ENCODE data around the gene AMBRA1. TPM values are rescaled to one million over a fixed set of nuclear protein-coding genes. Genes with fewer than 3 reads are reported as not detected.

AMBRA1 gene
- total RNA-seq, 3 donors from 2014 or later: 32.5 to 38.9 (median 34.1) TPM

GRCh38 chr11:46366260-46366659 is 227.6 kb downstream of the AMBRA1 start:
- intact Hi-C loops (cut with DNase I; ENCODE audit: low total_unique reads): no loop called here
- peaks cover 22 to 23% of the 10 kb centered on the region in 2 donors for H3K4me1 ChIP-seq
- H3K27me3 ChIP-seq: no peaks in the 10 kb centered on the region
- H3K4me3 ChIP-seq: no peak overlapping the region
- H3K27ac ChIP-seq: peak overlapping the region in 1 of 2 donors; percentile 5
- no peaks in the 10 kb centered on the region for H3K36me3 ChIP-seq
- TF ChIP-seq CTCF (IDR thresholded peaks at IDR 0.05): no peak
- TF ChIP-seq POLR2AphosphoS5 (IDR thresholded peaks at IDR 0.05): no peak
- TF ChIP-seq POLR2A (IDR thresholded peaks at IDR 0.05): no peak
- DNase-seq (ENCODE audit: low spot score in 2 of 2): no peak
- no peaks in the 10 kb centered on the region for H3K9me3 ChIP-seq

GRCh38 chr11:46364791-46365190 is 229.0 kb downstream of the AMBRA1 start:
- Histone ChIP-seq H3K4me3 (no peak overlapping the region), H3K36me3 (no peaks in the 10 kb centered on the region), H3K9me3 (no peaks in the 10 kb centered on the region), H3K4me1 (peaks cover 22 to 29% of the 10 kb centered on the region in 2 donors), H3K27me3 (no peaks in the 10 kb centered on the region), H3K27ac (peak overlapping the region in 1 of 2 donors; percentile 98)
- intact Hi-C loops (cut with DNase I; ENCODE audit: low total_unique reads): no loop called here
- TF ChIP-seq CTCF (IDR thresholded peaks at IDR 0.05) (no peak), POLR2AphosphoS5 (IDR thresholded peaks at IDR 0.05) (no peak), POLR2A (IDR thresholded peaks at IDR 0.05) (no peak)
- no peak for DNase-seq (ENCODE audit: low spot score in 2 of 2)

- Histone ChIP-seq H3K36me3 (no peaks in the 10 kb centered on the region), H3K9me3 (no peaks in the 10 kb centered on the region), H3K4me1 (peaks cover 22 to 29% of the 10 kb centered on the region in 2 donors), H3K27ac (peak overlapping the region; percentile 90 to 98), H3K27me3 (no peaks in the 10 kb centered on the region), H3K4me3 (no peak overlapping the region)
- DNase-seq (ENCODE audit: low spot score in 2 of 2): no peak
- TF ChIP-seq POLR2AphosphoS5 (IDR thresholded peaks at IDR 0.05) (no peak), CTCF (IDR thresholded peaks at IDR 0.05) (no peak), POLR2A (IDR thresholded peaks at IDR 0.05) (no peak)
- intact Hi-C loops (cut with DNase I; ENCODE audit: low total_unique reads): no loop called here
These were observed 229.8 kb downstream of the AMBRA1 start for GRCh38 chr11:46364056-46364455.

GRCh38 chr11:46363455-46364005 is 230.3 kb downstream of the AMBRA1 start:
- Histone ChIP-seq H3K27ac (peak overlapping the region; percentile 90 to 98), H3K27me3 (no peaks in the 10 kb centered on the region), H3K36me3 (no peaks in the 10 kb centered on the region), H3K4me3 (peak overlapping the region in 2 of 3 donors; percentile 2 to 50), H3K9me3 (no peaks in the 10 kb centered on the region), H3K4me1 (peaks cover 22 to 29% of the 10 kb centered on the region in 2 donors)
- intact Hi-C loops (cut with DNase I; ENCODE audit: low total_unique reads): no loop called here
- DNase-seq (ENCODE audit: low spot score in 2 of 2): peak; percentile 75 to 81
- TF ChIP-seq POLR2AphosphoS5 (IDR thresholded peaks at IDR 0.05): peak in 2 of 3 donors; percentile 39 to 45
- TF ChIP-seq CTCF (IDR thresholded peaks at IDR 0.05): peak in 2 of 3 donors; percentile 21 to 41
- TF ChIP-seq POLR2A (IDR thresholded peaks at IDR 0.05): no peak

- Histone ChIP-seq H3K27ac (peak overlapping the region; percentile 90 to 98), H3K4me3 (peak overlapping the region in 2 of 3 donors; percentile 2 to 50), H3K36me3 (no peaks in the 10 kb centered on the region), H3K4me1 (peaks cover 22 to 29% of the 10 kb centered on the region in 2 donors), H3K9me3 (no peaks in the 10 kb centered on the region), H3K27me3 (no peaks in the 10 kb centered on the region)
- DNase-seq (ENCODE audit: low spot score in 2 of 2): peak; percentile 70 to 77
- intact Hi-C loops (cut with DNase I; ENCODE audit: low total_unique reads): no loop called here
- TF ChIP-seq POLR2A (IDR thresholded peaks at IDR 0.05) (no peak), CTCF (IDR thresholded peaks at IDR 0.05) (no peak), POLR2AphosphoS5 (IDR thresholded peaks at IDR 0.05) (no peak)
These were observed 230.8 kb downstream of the AMBRA1 start for GRCh38 chr11:46363031-46363407.

Measured in breast epithelium (tissue), 4 donors.